Smooth muscle cell (in vitro differentiated cells): ENCODE measurements around the gene MAP3K5. TPM values are rescaled to one million over a fixed set of nuclear protein-coding genes. Genes with fewer than 3 reads are reported as not detected.

Source experiments
- DNase-seq: peaks from one replicate; lab custom pipeline; 2025; ENCODE audit not compliant: unreplicated experiment; lab: John Stamatoyannopoulos, UW
- H2AFZ ChIP-seq: fragments of 200-600 bp; sonication (generic); 2 replicates; pipeline ENCODE4 v1.6.0; 2016; ENCODE audit warnings: antibody characterized with exemption, low read depth, mild to moderate bottlenecking
- H3F3A ChIP-seq: fragments of 200-600 bp; sonication (generic); 2 replicates; pipeline ENCODE4 v1.6.0; 2017; ENCODE audit warnings: antibody characterized with exemption, low read depth
- H3K27ac ChIP-seq: fragments of 200-600 bp; sonication (generic); 2 replicates; pipeline ENCODE4 v1.5.1; 2016; ENCODE audit warnings: low read depth, mild to moderate bottlenecking
- H3K27me3 ChIP-seq: fragments of 200-600 bp; sonication (generic); 2 replicates; pipeline ENCODE4 v1.6.1; 2016; ENCODE audit warnings: low read depth, mild to moderate bottlenecking
- H3K36me3 ChIP-seq: fragments of 200-600 bp; sonication (generic); 2 replicates; pipeline ENCODE4 v1.5.1; 2016; ENCODE audit warnings: low read depth
- H3K4me1 ChIP-seq: fragments of 200-600 bp; sonication (generic); 2 replicates; pipeline ENCODE4 v1.5.1; 2016; ENCODE audit warnings: low read depth
- H3K4me2 ChIP-seq: fragments of 200-600 bp; sonication (generic); 2 replicates; pipeline ENCODE4 v1.6.0; 2016; ENCODE audit warnings: mild to moderate bottlenecking
- H3K4me3 ChIP-seq: fragments of 200-600 bp; sonication (generic); 2 replicates; pipeline ENCODE4 v1.5.1; 2016; ENCODE audit warnings: mild to moderate bottlenecking
- H3K79me2 ChIP-seq: fragments of 200-600 bp; sonication (generic); 2 replicates; pipeline ENCODE4 v1.6.0; 2016; ENCODE audit warnings: low read depth, mild to moderate bottlenecking
- H3K9ac ChIP-seq: fragments of 200-600 bp; sonication (generic); 2 replicates; pipeline ENCODE4 v1.6.0; 2016; ENCODE audit warnings: low read depth
- H3K9me3 ChIP-seq: fragments of 200-600 bp; sonication (generic); replicated peaks from 2 replicates; pipeline ENCODE4 v1.5.1; 2016; ENCODE audit warnings: low read depth
- H4K20me1 ChIP-seq: fragments of 200-600 bp; sonication (generic); 2 replicates; pipeline ENCODE4 v1.6.0; 2016; ENCODE audit warnings: low read depth
- CTCF ChIP-seq: fragments of 200-600 bp; sonication (generic); IDR thresholded peaks from 2 replicates; pipeline ENCODE4 v1.5.1; 2017; ENCODE audit warnings: borderline replicate concordance, mild to moderate bottlenecking, antibody characterized with exemption; ENCODE audit not compliant: insufficient read depth, poor library complexity, severe bottlenecking
- WGBS: methylation state at CpG from one replicate; pipeline ENCODE4 v1.1.7; 2016; ENCODE audit warnings: low lambda C conversion rate; 5-methylcytosine and 5-hydroxymethylcytosine counted together
- polyA plus RNA-seq: library from polyadenylated mRNA; unstranded; fragments of >200 nt; fragmentation: Nextera tagmentation; extraction: Ambion mirVana; gene quantifications from 2 replicates; pipeline ENCODE4 v1.2.1, GENCODE V29; 2016
- total RNA-seq: library from RNA; depleted of rRNA; stranded (reverse); fragments of >200 nt; gene quantifications from 2 replicates; pipeline ENCODE4 v1.2.3, GENCODE V29; 2014

MAP3K5 gene
- total and polyA plus RNA-seq, 2 experiments from 2014 or later = 0.93 to 2.1 TPM

GRCh38 chr6:136582711-136583471 is 209.4 kb downstream of the MAP3K5 start:
- H4K20me1 ChIP-seq = no peaks in the 10 kb centered on the region
- DNase-seq = no peak
- H3K9ac ChIP-seq = peak overlapping the region; percentile 41

GRCh38 chr6:136579800-136580199 is 212.5 kb downstream of the MAP3K5 start:
- no peak for TF ChIP-seq CTCF
- H3K9ac ChIP-seq = no peak overlapping the region
- no peak overlapping the region for H3K27ac ChIP-seq
- H4K20me1 ChIP-seq = no peaks in the 10 kb centered on the region
- H3K4me2 ChIP-seq = no peak overlapping the region
- H3K79me2 ChIP-seq = no peaks in the 10 kb centered on the region
- no peaks in the 10 kb centered on the region for H3K4me1 ChIP-seq
- H3K36me3 ChIP-seq = no peaks in the 10 kb centered on the region
- no peak overlapping the region for H3K4me3 ChIP-seq
- H3K9me3 ChIP-seq = no peaks in the 10 kb centered on the region
- peaks cover 5% of the 10 kb centered on the region for H3K27me3 ChIP-seq
- DNase-seq = no peak
- 88% methylated on average over 2 of the region's 2 CpGs for WGBS
- H2AFZ ChIP-seq = no peak overlapping the region
- no peaks in the 10 kb centered on the region for H3F3A ChIP-seq

More at GRCh38 chr6:136582711-136583471, 209.4 kb downstream of the MAP3K5 start:
- no peak overlapping the region for H2AFZ ChIP-seq
- no peak overlapping the region for H3K27ac ChIP-seq
- no peaks in the 10 kb centered on the region for H3K4me1 ChIP-seq
- H3F3A ChIP-seq = no peaks in the 10 kb centered on the region
- no peak overlapping the region for H3K4me3 ChIP-seq
- no peaks in the 10 kb centered on the region for H3K36me3 ChIP-seq
- H3K9me3 ChIP-seq = no peaks in the 10 kb centered on the region
- no peak overlapping the region for H3K4me2 ChIP-seq
- WGBS = 42% methylated on average over 3 of the region's 3 CpGs
- H3K79me2 ChIP-seq = no peaks in the 10 kb centered on the region
- H3K27me3 ChIP-seq = peaks cover 5% of the 10 kb centered on the region
- peak; percentile 58 for TF ChIP-seq CTCF

- Histone ChIP-seq H3K4me3 (no peak overlapping the region), H3K9ac (no peak overlapping the region), H4K20me1 (no peaks in the 10 kb centered on the region), H3K79me2 (no peaks in the 10 kb centered on the region), H3K4me2 (no peak overlapping the region), H3F3A (no peaks in the 10 kb centered on the region), H3K27ac (no peak overlapping the region), H3K27me3 (peaks cover 5% of the 10 kb centered on the region), H3K4me1 (no peaks in the 10 kb centered on the region), H3K36me3 (no peaks in the 10 kb centered on the region), H2AFZ (no peak overlapping the region), H3K9me3 (no peaks in the 10 kb centered on the region)
- TF ChIP-seq CTCF = no peak
- WGBS = 81% methylated on average over 6 of the region's 6 CpGs
- no peak for DNase-seq
These were observed 215.5 kb downstream of the MAP3K5 start for GRCh38 chr6:136576821-136577220.

GRCh38 chr6:136571496-136571895 is 220.8 kb downstream of the MAP3K5 start:
- H3K4me2 ChIP-seq = no peak overlapping the region
- no peak for DNase-seq
- H3K79me2 ChIP-seq = no peaks in the 10 kb centered on the region
- no peaks in the 10 kb centered on the region for H3K27me3 ChIP-seq
- no peak overlapping the region for H3K9ac ChIP-seq
- H3F3A ChIP-seq = no peaks in the 10 kb centered on the region
- no peak overlapping the region for H3K27ac ChIP-seq
- no peak overlapping the region for H3K4me3 ChIP-seq
- no peak overlapping the region for H2AFZ ChIP-seq
- TF ChIP-seq CTCF = no peak
- H4K20me1 ChIP-seq = no peaks in the 10 kb centered on the region
- H3K36me3 ChIP-seq = no peaks in the 10 kb centered on the region
- H3K9me3 ChIP-seq = no peaks in the 10 kb centered on the region
- no peaks in the 10 kb centered on the region for H3K4me1 ChIP-seq
